WTC11 (cell line): ENCODE measurements around the gene LTA4H.

Experiments
- ATF1 ChIP-seq: sonication (generic); formaldehyde crosslinking; IDR thresholded peaks from 2 replicates; pipeline ENCODE4 v1.8.1; 2023; ENCODE audit warnings: mild to moderate bottlenecking, moderate library complexity, missing genetic modification reagents
- CREB1 ChIP-seq: sonication (generic); formaldehyde crosslinking; IDR thresholded peaks from 2 replicates; pipeline ENCODE4 v1.8.0; 2023; ENCODE audit warnings: mild to moderate bottlenecking, missing genetic modification reagents
- ESRRA ChIP-seq: sonication (generic); formaldehyde crosslinking; IDR thresholded peaks from 2 replicates; pipeline ENCODE4 v1.8.1; 2022; ENCODE audit warnings: mild to moderate bottlenecking, missing genetic modification reagents, borderline replicate concordance
- FOXK1 ChIP-seq: sonication (generic); formaldehyde crosslinking; IDR thresholded peaks from 2 replicates; pipeline ENCODE4 v1.8.0; 2022; ENCODE audit warnings: mild to moderate bottlenecking, moderate library complexity, missing genetic modification reagents
- NFYB ChIP-seq: sonication (generic); formaldehyde crosslinking; conservative IDR thresholded peaks from 2 replicates; pipeline ENCODE4 v1.8.0; 2022; ENCODE audit warnings: low read depth, missing genetic modification reagents
- NR2C2 ChIP-seq: sonication (generic); formaldehyde crosslinking; IDR thresholded peaks from 2 replicates; pipeline ENCODE4 v1.8.0; 2022; ENCODE audit warnings: mild to moderate bottlenecking, missing genetic modification reagents
- SMAD3 ChIP-seq: sonication (generic); formaldehyde crosslinking; IDR thresholded peaks from 2 replicates; pipeline ENCODE4 v1.8.0; 2022; ENCODE audit warnings: missing genetic modification reagents, mild to moderate bottlenecking, borderline replicate concordance
- TF ChIP-seq, protein P1 (sequence below): fragments of 200-600 bp; IDR thresholded peaks from 2 replicates; pipeline ENCODE4 v1.8.0; 2022; ENCODE audit warnings: antibody characterized with exemption
- TF ChIP-seq, protein P2 (sequence below): sonication (generic); formaldehyde crosslinking; IDR thresholded peaks from 2 replicates; pipeline ENCODE4 v1.8.1; 2022; ENCODE audit warnings: mild to moderate bottlenecking, missing genetic modification reagents, moderate library complexity, borderline replicate concordance
- TF ChIP-seq, protein P3 (sequence below): fragments of 250-450 bp; sonication (Bioruptor Pico); IDR thresholded peaks from 2 replicates; pipeline ENCODE4 v2.1.2; 2022; ENCODE audit warnings: mild to moderate bottlenecking, moderate library complexity
- TF ChIP-seq, protein P4 (sequence below): sonication (generic); formaldehyde crosslinking; IDR thresholded peaks from 2 replicates; pipeline ENCODE4 v1.8.1; 2023; ENCODE audit warnings: mild to moderate bottlenecking, moderate library complexity, missing genetic modification reagents
- TF ChIP-seq, protein P5 (sequence below): sonication (generic); formaldehyde crosslinking; IDR thresholded peaks from 2 replicates; pipeline ENCODE4 v1.8.0; 2022; ENCODE audit warnings: mild to moderate bottlenecking, missing genetic modification reagents
- TF ChIP-seq, protein P6 (sequence below): sonication (generic); formaldehyde crosslinking; IDR thresholded peaks from 2 replicates; pipeline ENCODE4 v1.8.0; 2022; ENCODE audit warnings: mild to moderate bottlenecking, missing genetic modification reagents

DNA sequence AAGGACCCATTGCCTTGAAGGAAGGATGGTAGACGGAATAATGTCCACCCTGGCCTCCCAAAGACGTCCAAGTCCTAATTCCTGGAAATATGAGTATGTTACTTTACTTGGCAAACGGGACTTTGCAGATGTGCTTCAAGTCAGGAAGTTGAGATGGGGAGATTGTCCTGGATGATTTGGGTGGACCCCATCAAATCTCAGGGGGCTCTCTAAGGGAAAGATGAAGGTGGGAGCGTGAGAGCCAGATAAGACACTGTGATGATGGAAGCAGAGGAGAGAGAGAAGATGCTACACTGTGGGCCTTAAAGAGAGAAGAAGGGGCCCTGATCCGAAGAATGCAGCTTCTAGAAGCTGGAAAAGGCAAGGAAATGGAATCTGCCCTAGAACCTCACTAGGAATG, 29.6 kb upstream of the LTA4H start:
- TF ChIP-seq FOXK1 (CRISPR knock-in tag) (no peak), SMAD3 (no peak), NR2C2 (CRISPR knock-in tag) (no peak), NFYB (no peak), CREB1 (CRISPR knock-in tag) (no peak), ESRRA (CRISPR knock-in tag) (no peak), ATF1 (CRISPR knock-in tag) (no peak)
- TF ChIP-seq, protein P1, sequence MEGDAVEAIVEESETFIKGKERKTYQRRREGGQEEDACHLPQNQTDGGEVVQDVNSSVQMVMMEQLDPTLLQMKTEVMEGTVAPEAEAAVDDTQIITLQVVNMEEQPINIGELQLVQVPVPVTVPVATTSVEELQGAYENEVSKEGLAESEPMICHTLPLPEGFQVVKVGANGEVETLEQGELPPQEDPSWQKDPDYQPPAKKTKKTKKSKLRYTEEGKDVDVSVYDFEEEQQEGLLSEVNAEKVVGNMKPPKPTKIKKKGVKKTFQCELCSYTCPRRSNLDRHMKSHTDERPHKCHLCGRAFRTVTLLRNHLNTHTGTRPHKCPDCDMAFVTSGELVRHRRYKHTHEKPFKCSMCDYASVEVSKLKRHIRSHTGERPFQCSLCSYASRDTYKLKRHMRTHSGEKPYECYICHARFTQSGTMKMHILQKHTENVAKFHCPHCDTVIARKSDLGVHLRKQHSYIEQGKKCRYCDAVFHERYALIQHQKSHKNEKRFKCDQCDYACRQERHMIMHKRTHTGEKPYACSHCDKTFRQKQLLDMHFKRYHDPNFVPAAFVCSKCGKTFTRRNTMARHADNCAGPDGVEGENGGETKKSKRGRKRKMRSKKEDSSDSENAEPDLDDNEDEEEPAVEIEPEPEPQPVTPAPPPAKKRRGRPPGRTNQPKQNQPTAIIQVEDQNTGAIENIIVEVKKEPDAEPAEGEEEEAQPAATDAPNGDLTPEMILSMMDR, result no peak
- TF ChIP-seq, protein P2, sequence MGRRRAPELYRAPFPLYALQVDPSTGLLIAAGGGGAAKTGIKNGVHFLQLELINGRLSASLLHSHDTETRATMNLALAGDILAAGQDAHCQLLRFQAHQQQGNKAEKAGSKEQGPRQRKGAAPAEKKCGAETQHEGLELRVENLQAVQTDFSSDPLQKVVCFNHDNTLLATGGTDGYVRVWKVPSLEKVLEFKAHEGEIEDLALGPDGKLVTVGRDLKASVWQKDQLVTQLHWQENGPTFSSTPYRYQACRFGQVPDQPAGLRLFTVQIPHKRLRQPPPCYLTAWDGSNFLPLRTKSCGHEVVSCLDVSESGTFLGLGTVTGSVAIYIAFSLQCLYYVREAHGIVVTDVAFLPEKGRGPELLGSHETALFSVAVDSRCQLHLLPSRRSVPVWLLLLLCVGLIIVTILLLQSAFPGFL (CRISPR knock-in tag), result no peak
- TF ChIP-seq, protein P3, sequence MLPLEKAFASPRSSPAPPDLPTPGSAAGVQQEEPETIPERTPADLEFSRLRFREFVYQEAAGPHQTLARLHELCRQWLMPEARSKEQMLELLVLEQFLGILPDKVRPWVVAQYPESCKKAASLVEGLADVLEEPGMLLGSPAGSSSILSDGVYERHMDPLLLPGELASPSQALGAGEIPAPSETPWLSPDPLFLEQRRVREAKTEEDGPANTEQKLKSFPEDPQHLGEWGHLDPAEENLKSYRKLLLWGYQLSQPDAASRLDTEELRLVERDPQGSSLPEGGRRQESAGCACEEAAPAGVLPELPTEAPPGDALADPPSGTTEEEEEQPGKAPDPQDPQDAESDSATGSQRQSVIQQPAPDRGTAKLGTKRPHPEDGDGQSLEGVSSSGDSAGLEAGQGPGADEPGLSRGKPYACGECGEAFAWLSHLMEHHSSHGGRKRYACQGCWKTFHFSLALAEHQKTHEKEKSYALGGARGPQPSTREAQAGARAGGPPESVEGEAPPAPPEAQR (CRISPR knock-in tag), result no peak
- TF ChIP-seq, protein P4, sequence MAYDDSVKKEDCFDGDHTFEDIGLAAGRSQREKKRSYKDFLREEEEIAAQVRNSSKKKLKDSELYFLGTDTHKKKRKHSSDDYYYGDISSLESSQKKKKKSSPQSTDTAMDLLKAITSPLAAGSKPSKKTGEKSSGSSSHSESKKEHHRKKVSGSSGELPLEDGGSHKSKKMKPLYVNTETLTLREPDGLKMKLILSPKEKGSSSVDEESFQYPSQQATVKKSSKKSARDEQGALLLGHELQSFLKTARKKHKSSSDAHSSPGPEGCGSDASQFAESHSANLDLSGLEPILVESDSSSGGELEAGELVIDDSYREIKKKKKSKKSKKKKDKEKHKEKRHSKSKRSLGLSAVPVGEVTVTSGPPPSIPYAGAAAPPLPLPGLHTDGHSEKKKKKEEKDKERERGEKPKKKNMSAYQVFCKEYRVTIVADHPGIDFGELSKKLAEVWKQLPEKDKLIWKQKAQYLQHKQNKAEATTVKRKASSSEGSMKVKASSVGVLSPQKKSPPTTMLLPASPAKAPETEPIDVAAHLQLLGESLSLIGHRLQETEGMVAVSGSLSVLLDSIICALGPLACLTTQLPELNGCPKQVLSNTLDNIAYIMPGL, result no peak
- TF ChIP-seq, protein P5, sequence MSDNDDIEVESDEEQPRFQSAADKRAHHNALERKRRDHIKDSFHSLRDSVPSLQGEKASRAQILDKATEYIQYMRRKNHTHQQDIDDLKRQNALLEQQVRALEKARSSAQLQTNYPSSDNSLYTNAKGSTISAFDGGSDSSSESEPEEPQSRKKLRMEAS (CRISPR knock-in tag), result no peak
- TF ChIP-seq, protein P6, sequence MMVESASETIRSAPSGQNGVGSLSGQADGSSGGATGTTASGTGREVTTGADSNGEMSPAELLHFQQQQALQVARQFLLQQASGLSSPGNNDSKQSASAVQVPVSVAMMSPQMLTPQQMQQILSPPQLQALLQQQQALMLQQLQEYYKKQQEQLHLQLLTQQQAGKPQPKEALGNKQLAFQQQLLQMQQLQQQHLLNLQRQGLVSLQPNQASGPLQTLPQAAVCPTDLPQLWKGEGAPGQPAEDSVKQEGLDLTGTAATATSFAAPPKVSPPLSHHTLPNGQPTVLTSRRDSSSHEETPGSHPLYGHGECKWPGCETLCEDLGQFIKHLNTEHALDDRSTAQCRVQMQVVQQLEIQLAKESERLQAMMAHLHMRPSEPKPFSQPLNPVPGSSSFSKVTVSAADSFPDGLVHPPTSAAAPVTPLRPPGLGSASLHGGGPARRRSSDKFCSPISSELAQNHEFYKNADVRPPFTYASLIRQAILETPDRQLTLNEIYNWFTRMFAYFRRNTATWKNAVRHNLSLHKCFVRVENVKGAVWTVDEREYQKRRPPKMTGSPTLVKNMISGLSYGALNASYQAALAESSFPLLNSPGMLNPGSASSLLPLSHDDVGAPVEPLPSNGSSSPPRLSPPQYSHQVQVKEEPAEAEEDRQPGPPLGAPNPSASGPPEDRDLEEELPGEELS (CRISPR knock-in tag), result no peak
